Measurements from ENCODE around the gene AFG1L.

GRCh38 chr6:108425428-108425827 lies 130.6 kb downstream of the AFG1L start:
- TF ChIP-seq CTCF (IDR thresholded peaks at IDR 0.05) (no peak), POLR2A (IDR thresholded peaks at IDR 0.05) (no peak)
